WTC11 (cell line): Measurements from ENCODE around the gene KDM4B. TPM values are rescaled to one million over a fixed set of nuclear protein-coding genes. Genes with fewer than 3 reads are reported as not detected.
A peak's percentile ranks its signal among the peaks of the same experiment; 100 is the strongest.
"Not testable (repeated sequence)": the region's sequence is repeated elsewhere in the genome, so short reads cannot be mapped to it uniquely, and the experiment has no call there.

ENCODE experiments used
- ATAC-seq: fragments of 200-7000 bp; cut with Tn5 transposase; 2 replicates; pipeline ENCODE4 v1.10.0; 2021; ENCODE audit warnings: mild to moderate bottlenecking, moderate library complexity
- CTCF ChIA-PET: fragments of 300-600 bp; sonication (Branson Sonifier 250); formaldehyde crosslinking; loops from one replicate; lab custom pipeline; 2021; ENCODE audit warnings: antibody characterized with exemption; lab: Charles Lee
- POLR2A ChIA-PET: fragments of 350-600 bp; sonication (Branson Sonifier 250); formaldehyde crosslinking; loops from one replicate; lab custom pipeline; 2021; ENCODE audit warnings: antibody characterized with exemption; lab: Charles Lee
- DNase-seq: peaks from one replicate; pipeline ENCODE4 v3.0.0; 2021; ENCODE audit warnings: low spot score
- H3K27ac Mint-ChIP-seq: 2 replicates; pipeline ENCODE4 v1.8.0; 2021; ENCODE audit warnings: mixed read lengths
- H3K27me3 Mint-ChIP-seq: 2 replicates; pipeline ENCODE4 v1.8.0; 2021; ENCODE audit warnings: low read depth, mild to moderate bottlenecking, moderate library complexity, mixed read lengths
- H3K36me3 Mint-ChIP-seq: 2 replicates; pipeline ENCODE4 v1.8.0; 2021; ENCODE audit warnings: mixed read lengths
- H3K4me1 Mint-ChIP-seq: 2 replicates; pipeline ENCODE4 v1.8.0; 2022; ENCODE audit warnings: mixed read lengths
- H3K4me3 Mint-ChIP-seq: 2 replicates; pipeline ENCODE4 v1.8.0; 2021; ENCODE audit warnings: mild to moderate bottlenecking, moderate library complexity, mixed read lengths
- H3K9me3 Mint-ChIP-seq: 2 replicates; pipeline ENCODE4 v1.8.0; 2021; ENCODE audit warnings: mixed read lengths
- ELF4 ChIP-seq: sonication (generic); formaldehyde crosslinking; IDR thresholded peaks from 2 replicates; pipeline ENCODE4 v1.8.1; 2022; ENCODE audit warnings: low read depth, mild to moderate bottlenecking, moderate library complexity, missing genetic modification reagents
- JUN ChIP-seq: sonication (generic); formaldehyde crosslinking; IDR thresholded peaks from 2 replicates; pipeline ENCODE4 v1.8.0; 2023; ENCODE audit warnings: mild to moderate bottlenecking, missing genetic modification reagents
- NR2C2 ChIP-seq: sonication (generic); formaldehyde crosslinking; IDR thresholded peaks from 2 replicates; pipeline ENCODE4 v1.8.0; 2022; ENCODE audit warnings: mild to moderate bottlenecking, missing genetic modification reagents
- NR3C1 ChIP-seq: sonication (generic); formaldehyde crosslinking; conservative IDR thresholded peaks from 2 replicates; pipeline ENCODE4 v1.8.1; 2023; ENCODE audit warnings: low read depth, mild to moderate bottlenecking, missing genetic modification reagents
- PRRX2 ChIP-seq: fragments of 250-450 bp; sonication (Bioruptor Pico); IDR thresholded peaks from 2 replicates; pipeline ENCODE4 v1.8.0; 2021; ENCODE audit warnings: mild to moderate bottlenecking
- RELA ChIP-seq: sonication (generic); formaldehyde crosslinking; IDR thresholded peaks from 2 replicates; pipeline ENCODE4 v1.8.1; 2022; ENCODE audit warnings: missing genetic modification reagents, mild to moderate bottlenecking, borderline replicate concordance
- RORB ChIP-seq: fragments of 250-450 bp; sonication (Bioruptor Pico); IDR thresholded peaks from 2 replicates; pipeline ENCODE4 v1.9.0; 2021; ENCODE audit warnings: mild to moderate bottlenecking
- TEAD1 ChIP-seq: sonication (generic); formaldehyde crosslinking; IDR thresholded peaks from 2 replicates; pipeline ENCODE4 v1.8.0; 2022; ENCODE audit warnings: mild to moderate bottlenecking, missing genetic modification reagents
- TEAD4 ChIP-seq: sonication (generic); formaldehyde crosslinking; IDR thresholded peaks from 2 replicates; pipeline ENCODE4 v1.8.0; 2022; ENCODE audit warnings: mild to moderate bottlenecking, missing genetic modification reagents
- ZNF138 ChIP-seq: sonication (generic); formaldehyde crosslinking; conservative IDR thresholded peaks from 2 replicates; pipeline ENCODE4 v1.8.1; 2022; ENCODE audit warnings: mild to moderate bottlenecking, moderate library complexity, missing genetic modification reagents
- ZNF263 ChIP-seq: sonication (generic); formaldehyde crosslinking; IDR thresholded peaks from 2 replicates; pipeline ENCODE4 v1.8.1; 2022; ENCODE audit warnings: low read depth, mild to moderate bottlenecking, moderate library complexity, missing genetic modification reagents
- ZNF416 ChIP-seq: fragments of 250-450 bp; sonication (Bioruptor Pico); IDR thresholded peaks from 2 replicates; pipeline ENCODE4 v1.9.0; 2021; ENCODE audit warnings: mild to moderate bottlenecking, inconsistent platforms
- total RNA-seq: library from RNA; stranded (reverse); gene quantifications from 3 replicates; pipeline ENCODE4 v1.2.3, GENCODE V29; 2021
- TF ChIP-seq, protein P1 (sequence below): fragments of 250-450 bp; sonication (Bioruptor Pico); IDR thresholded peaks from 2 replicates; pipeline ENCODE4 v2.1.2; 2022; ENCODE audit warnings: mild to moderate bottlenecking, moderate library complexity
- TF ChIP-seq, protein P2 (sequence below): sonication (generic); formaldehyde crosslinking; IDR thresholded peaks from 2 replicates; pipeline ENCODE4 v1.8.1; 2022; ENCODE audit warnings: low read depth, missing genetic modification reagents, borderline replicate concordance
- TF ChIP-seq, protein P3 (sequence below): sonication (generic); formaldehyde crosslinking; IDR thresholded peaks from 2 replicates; pipeline ENCODE4 v1.8.0; 2022; ENCODE audit warnings: missing genetic modification reagents
- TF ChIP-seq, protein P4 (sequence below): fragments of 250-450 bp; sonication (Bioruptor Pico); IDR thresholded peaks from 2 replicates; pipeline ENCODE4 v1.8.0; 2021; ENCODE audit warnings: mild to moderate bottlenecking

KDM4B gene
- total RNA-seq, 1 experiment from 2014 or later: 43.2 TPM

DNA sequence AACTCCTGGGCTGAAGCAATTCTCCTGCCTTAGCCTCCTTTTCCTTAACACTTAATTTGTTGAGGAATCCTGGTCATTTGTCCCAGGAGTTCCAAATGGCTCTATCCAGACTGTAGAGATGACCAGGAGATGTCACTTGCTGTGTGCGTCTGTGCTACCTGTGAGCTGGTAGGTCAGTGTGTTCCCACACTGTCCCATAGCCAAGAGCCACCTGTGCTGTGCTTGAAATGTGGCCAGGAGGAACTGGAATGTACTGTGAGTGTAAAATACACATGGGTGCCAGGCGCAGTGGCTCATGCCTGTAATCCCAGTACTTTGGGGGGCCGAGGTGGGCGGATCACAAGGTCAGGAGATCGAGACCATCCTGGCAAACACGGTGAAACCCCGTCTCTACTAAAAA lies 29.4 kb upstream of the KDM4B start (continued):
- TF ChIP-seq ZNF138 (CRISPR knock-in tag) (no peak), ELF4 (no peak), PRRX2 (no peak), JUN (CRISPR knock-in tag) (no peak), RELA (CRISPR knock-in tag) (no peak), NR3C1 (no peak), ZNF263 (CRISPR knock-in tag) (no peak), RORB (CRISPR knock-in tag) (no peak)
- TF ChIP-seq, protein P1, sequence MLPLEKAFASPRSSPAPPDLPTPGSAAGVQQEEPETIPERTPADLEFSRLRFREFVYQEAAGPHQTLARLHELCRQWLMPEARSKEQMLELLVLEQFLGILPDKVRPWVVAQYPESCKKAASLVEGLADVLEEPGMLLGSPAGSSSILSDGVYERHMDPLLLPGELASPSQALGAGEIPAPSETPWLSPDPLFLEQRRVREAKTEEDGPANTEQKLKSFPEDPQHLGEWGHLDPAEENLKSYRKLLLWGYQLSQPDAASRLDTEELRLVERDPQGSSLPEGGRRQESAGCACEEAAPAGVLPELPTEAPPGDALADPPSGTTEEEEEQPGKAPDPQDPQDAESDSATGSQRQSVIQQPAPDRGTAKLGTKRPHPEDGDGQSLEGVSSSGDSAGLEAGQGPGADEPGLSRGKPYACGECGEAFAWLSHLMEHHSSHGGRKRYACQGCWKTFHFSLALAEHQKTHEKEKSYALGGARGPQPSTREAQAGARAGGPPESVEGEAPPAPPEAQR (CRISPR knock-in tag): no peak
- TF ChIP-seq, protein P2, sequence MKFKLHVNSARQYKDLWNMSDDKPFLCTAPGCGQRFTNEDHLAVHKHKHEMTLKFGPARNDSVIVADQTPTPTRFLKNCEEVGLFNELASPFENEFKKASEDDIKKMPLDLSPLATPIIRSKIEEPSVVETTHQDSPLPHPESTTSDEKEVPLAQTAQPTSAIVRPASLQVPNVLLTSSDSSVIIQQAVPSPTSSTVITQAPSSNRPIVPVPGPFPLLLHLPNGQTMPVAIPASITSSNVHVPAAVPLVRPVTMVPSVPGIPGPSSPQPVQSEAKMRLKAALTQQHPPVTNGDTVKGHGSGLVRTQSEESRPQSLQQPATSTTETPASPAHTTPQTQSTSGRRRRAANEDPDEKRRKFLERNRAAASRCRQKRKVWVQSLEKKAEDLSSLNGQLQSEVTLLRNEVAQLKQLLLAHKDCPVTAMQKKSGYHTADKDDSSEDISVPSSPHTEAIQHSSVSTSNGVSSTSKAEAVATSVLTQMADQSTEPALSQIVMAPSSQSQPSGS (CRISPR knock-in tag): no peak

DNA sequence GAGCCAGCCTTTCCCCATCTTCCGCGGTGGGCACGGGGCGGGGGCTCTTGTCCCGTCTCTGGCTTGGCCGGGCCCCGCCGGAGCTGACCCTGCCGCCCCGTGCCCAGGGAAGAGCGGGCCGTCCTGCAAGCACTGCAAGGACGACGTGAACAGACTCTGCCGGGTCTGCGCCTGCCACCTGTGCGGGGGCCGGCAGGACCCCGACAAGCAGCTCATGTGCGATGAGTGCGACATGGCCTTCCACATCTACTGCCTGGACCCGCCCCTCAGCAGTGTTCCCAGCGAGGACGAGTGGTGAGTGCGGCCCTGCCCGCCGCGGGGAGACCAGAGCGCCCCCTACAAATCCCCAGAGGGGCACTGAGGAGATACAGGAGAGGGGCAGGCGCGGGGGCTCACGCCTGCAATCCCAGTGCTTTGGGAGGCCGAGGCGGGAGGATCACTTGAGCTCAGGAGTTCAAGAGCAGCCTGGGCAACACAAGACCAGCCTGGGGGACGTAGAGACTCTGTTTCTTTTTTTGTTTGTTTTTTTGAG lies 27.2 kb upstream of the KDM4B start:
- CTCF ChIA-PET: interaction anchor here (0.6 to 1.8 kb wide), 7 partner anchors 15 to 132 kb away, joined by 3 to 5 read pairs (median 3); partner anchors contain the start of gene KDM4B
- H3K27me3 Mint-ChIP-seq, ATAC-seq, H3K4me1 Mint-ChIP-seq, DNase-seq, H3K4me3 Mint-ChIP-seq, H3K9me3 Mint-ChIP-seq, POLR2A ChIA-PET, H3K27ac Mint-ChIP-seq: not testable (repeated sequence)
- H3K36me3 Mint-ChIP-seq: peaks cover 18% of the 10 kb centered on the region

DNA sequence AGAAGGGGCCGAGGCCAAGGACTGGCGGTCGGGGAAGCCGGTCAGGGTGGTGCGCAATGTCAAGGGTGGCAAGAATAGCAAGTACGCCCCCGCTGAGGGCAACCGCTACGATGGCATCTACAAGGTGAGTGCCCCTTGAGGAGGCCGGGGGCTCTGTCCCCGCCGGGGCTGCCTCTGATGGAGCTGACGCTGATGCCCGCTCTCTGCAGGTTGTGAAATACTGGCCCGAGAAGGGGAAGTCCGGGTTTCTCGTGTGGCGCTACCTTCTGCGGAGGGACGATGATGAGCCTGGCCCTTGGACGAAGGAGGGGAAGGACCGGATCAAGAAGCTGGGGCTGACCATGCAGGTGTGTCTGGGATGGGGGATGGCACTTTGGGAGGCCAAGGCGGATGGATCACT lies 18.3 kb upstream of the KDM4B start:
- H3K27me3 Mint-ChIP-seq, ATAC-seq, POLR2A ChIA-PET, H3K27ac Mint-ChIP-seq, CTCF ChIA-PET, H3K4me3 Mint-ChIP-seq, DNase-seq, H3K4me1 Mint-ChIP-seq, H3K9me3 Mint-ChIP-seq: not testable (repeated sequence)
- H3K36me3 Mint-ChIP-seq: peaks cover 58% of the 10 kb centered on the region

DNA sequence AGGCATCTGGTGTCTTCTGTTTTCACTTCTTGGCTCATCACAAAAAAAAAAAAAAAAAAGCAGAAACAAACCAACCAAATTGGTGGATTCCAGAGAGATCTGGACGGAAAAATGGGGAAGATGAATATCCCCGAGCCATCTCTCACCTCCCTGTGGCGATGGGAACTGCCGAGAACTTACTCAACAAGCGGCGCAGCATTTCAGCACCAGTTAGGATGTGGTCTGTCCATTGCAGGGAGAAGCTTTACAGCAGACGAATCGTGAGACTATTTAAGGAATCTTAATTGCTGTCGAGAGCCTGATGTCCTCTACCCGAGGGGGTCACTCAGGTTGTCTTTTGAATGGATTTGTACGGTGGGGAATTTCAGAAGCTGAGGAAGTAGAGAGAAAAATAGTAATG lies 17.3 kb upstream of the KDM4B start:
- no peaks in the 10 kb centered on the region for H3K9me3 Mint-ChIP-seq

More for the DNA sequence above, 17.3 kb upstream of the KDM4B start:
- DNase-seq: no peak
- no peaks in the 10 kb centered on the region for H3K4me1 Mint-ChIP-seq
- no peak for ATAC-seq
- H3K27me3 Mint-ChIP-seq: no peaks in the 10 kb centered on the region
- H3K4me3 Mint-ChIP-seq: no peak overlapping the region
- TF ChIP-seq TEAD4 (CRISPR knock-in tag) (no peak), ZNF416 (CRISPR knock-in tag) (no peak), TEAD1 (CRISPR knock-in tag) (no peak), NR2C2 (CRISPR knock-in tag) (no peak)
- TF ChIP-seq, protein P3, sequence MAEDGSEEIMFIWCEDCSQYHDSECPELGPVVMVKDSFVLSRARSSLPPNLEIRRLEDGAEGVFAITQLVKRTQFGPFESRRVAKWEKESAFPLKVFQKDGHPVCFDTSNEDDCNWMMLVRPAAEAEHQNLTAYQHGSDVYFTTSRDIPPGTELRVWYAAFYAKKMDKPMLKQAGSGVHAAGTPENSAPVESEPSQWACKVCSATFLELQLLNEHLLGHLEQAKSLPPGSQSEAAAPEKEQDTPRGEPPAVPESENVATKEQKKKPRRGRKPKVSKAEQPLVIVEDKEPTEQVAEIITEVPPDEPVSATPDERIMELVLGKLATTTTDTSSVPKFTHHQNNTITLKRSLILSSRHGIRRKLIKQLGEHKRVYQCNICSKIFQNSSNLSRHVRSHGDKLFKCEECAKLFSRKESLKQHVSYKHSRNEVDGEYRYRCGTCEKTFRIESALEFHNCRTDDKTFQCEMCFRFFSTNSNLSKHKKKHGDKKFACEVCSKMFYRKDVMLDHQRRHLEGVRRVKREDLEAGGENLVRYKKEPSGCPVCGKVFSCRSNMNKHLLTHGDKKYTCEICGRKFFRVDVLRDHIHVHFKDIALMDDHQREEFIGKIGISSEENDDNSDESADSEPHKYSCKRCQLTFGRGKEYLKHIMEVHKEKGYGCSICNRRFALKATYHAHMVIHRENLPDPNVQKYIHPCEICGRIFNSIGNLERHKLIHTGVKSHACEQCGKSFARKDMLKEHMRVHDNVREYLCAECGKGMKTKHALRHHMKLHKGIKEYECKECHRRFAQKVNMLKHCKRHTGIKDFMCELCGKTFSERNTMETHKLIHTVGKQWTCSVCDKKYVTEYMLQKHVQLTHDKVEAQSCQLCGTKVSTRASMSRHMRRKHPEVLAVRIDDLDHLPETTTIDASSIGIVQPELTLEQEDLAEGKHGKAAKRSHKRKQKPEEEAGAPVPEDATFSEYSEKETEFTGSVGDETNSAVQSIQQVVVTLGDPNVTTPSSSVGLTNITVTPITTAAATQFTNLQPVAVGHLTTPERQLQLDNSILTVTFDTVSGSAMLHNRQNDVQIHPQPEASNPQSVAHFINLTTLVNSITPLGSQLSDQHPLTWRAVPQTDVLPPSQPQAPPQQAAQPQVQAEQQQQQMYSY (CRISPR knock-in tag): no peak
- TF ChIP-seq, protein P4, sequence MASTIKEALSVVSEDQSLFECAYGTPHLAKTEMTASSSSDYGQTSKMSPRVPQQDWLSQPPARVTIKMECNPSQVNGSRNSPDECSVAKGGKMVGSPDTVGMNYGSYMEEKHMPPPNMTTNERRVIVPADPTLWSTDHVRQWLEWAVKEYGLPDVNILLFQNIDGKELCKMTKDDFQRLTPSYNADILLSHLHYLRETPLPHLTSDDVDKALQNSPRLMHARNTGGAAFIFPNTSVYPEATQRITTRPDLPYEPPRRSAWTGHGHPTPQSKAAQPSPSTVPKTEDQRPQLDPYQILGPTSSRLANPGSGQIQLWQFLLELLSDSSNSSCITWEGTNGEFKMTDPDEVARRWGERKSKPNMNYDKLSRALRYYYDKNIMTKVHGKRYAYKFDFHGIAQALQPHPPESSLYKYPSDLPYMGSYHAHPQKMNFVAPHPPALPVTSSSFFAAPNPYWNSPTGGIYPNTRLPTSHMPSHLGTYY: no peak
- POLR2A ChIA-PET: interaction anchor here (0.7 kb wide), 1 partner anchor 1229 kb away, joined by 3 read pairs; no protein-coding TSS in a partner anchor
- CTCF ChIA-PET: interaction anchor here (1.0 kb wide), 1 partner anchor 50 kb away, joined by 3 read pairs; no protein-coding TSS in a partner anchor
- peak overlapping the region; percentile 34; the same call in 1 of the 2 replicates for H3K27ac Mint-ChIP-seq
- peaks cover 52% of the 10 kb centered on the region for H3K36me3 Mint-ChIP-seq
